Vagina (tissue), 2 donors: ENCODE data around the gene NDNF. TPM values are rescaled to one million over a fixed set of nuclear protein-coding genes. Genes with fewer than 3 reads are reported as not detected.
A peak's percentile ranks its signal among the peaks of the same experiment; 100 is the strongest.

Experiments
- DNase-seq, 2 donors: peaks; one replicate each; pipeline ENCODE4 v3.0.0-alpha.2; 2017; ENCODE audit errors: extremely low spot score in 2 of 2
- H3K27ac ChIP-seq: fragments of 200-600 bp; sonication (generic); one replicate; pipeline ENCODE4 v1.5.1; 2019
- H3K27me3 ChIP-seq: fragments of 200-600 bp; sonication (generic); one replicate; pipeline ENCODE4 v1.5.1; 2019
- H3K36me3 ChIP-seq, 2 donors: fragments of 200-600 bp; sonication (generic); one replicate each; pipeline ENCODE4 v1.5.1; 2017 to 2019
- H3K4me1 ChIP-seq: fragments of 200-600 bp; sonication (generic); one replicate; pipeline ENCODE4 v1.5.1; 2019
- H3K4me3 ChIP-seq, 2 donors: fragments of 200-600 bp; sonication (generic); 1 replicate in 1 of 2; 2 replicates in 1 of 2; pipeline ENCODE4 v1.5.1; 2016 to 2019
- H3K9me3 ChIP-seq: fragments of 200-600 bp; sonication (generic); one replicate; pipeline ENCODE4 v1.5.1; 2019
- POLR2A ChIP-seq, 2 donors: fragments of 450-650 bp; IDR thresholded peaks; one replicate each; pipeline ENCODE4 v1.6.1; 2017; ENCODE audit warnings: antibody characterized with exemption in 2 of 2, mild to moderate bottlenecking in 2 of 2, moderate library complexity in 2 of 2
- POLR2AphosphoS5 ChIP-seq, 2 donors: sonication (generic); formaldehyde crosslinking; IDR thresholded peaks; one replicate each; pipeline ENCODE4 v1.9.0; 2017; ENCODE audit warnings: antibody characterized with exemption in 2 of 2, mild to moderate bottlenecking in 2 of 2, low read depth in 1 of 2; ENCODE audit not compliant: insufficient read depth in 1 of 2
- intact Hi-C: fragments of 100-400 bp; cut with DNase I; formaldehyde crosslinking; loops from one replicate; pipeline ENCODE4 v1.15.1; 2023
- total RNA-seq: library from RNA; depleted of rRNA; stranded (reverse); fragments of >200 nt; gene quantifications from one replicate; pipeline ENCODE4 v1.2.3, GENCODE V29; 2016
- TF ChIP-seq, protein P1 (sequence below), 3 experiments: fragments of 450-650 bp in 2 of 3; fragments of 200-600 bp in 1 of 3; sonication (generic) in 1 of 3; IDR thresholded peaks; one replicate each; pipeline ENCODE4 v1.5.1; 2017 to 2019; ENCODE audit warnings: antibody characterized with exemption in 3 of 3, mild to moderate bottlenecking in 2 of 3, moderate library complexity in 2 of 3

NDNF gene
- total RNA-seq, 1 donor from 2014 or later: 4.9 TPM

DNA sequence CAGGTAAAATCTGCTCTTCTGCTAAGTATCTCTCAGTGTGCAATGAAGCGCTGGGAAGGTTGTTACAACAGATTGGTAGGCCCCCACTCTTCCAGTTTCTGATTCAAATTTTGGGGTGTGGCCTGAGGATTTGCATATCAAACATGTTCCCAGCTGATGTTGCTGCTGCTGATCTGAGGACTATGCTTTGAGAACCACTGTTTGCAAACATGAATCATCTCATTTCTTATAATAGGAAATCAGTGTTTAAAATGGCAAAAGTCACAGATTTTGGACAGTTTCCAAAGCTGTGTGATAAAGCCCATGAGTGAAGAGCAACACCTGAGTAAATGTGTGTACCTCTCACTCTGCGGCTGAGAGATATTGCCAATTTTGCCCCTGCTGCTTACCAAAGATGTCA is 36.2 kb upstream of the NDNF start:
- no peaks in the 10 kb centered on the region for H3K9me3 ChIP-seq
- no peak overlapping the region for H3K4me3 ChIP-seq
- no peaks in the 10 kb centered on the region for H3K4me1 ChIP-seq
- no peak for DNase-seq
- no peak overlapping the region for H3K27ac ChIP-seq
- no peaks in the 10 kb centered on the region for H3K27me3 ChIP-seq
- TF ChIP-seq POLR2A (IDR thresholded peaks at IDR 0.05): no peak
- intact Hi-C loops: no loop called here
- H3K36me3 ChIP-seq: no peaks in the 10 kb centered on the region

DNA sequence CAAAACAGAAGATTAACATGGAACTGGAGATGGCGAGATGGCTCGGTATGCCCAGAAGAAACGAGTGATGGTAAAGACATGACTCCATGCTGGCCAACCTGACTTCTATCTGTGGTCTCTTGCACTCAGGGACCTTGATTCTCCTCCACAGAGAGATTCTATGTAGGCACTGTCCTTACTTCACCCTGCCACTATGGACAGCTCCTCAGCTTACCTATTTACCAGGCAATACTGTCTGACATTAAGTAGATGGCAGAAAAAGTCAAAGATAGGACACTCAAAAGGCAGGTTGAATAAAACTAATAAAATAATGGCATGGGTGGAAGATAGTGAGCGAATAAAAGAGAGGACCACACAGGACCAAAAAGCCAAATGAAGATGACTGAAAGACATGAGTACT is 35.2 kb upstream of the NDNF start:
- intact Hi-C loops: no loop called here
- no peak for DNase-seq
- Histone ChIP-seq H3K9me3 (no peaks in the 10 kb centered on the region), H3K27ac (no peak overlapping the region), H3K4me1 (no peaks in the 10 kb centered on the region), H3K4me3 (no peak overlapping the region), H3K27me3 (no peaks in the 10 kb centered on the region), H3K36me3 (no peaks in the 10 kb centered on the region)
- TF ChIP-seq POLR2AphosphoS5 (IDR thresholded peaks at IDR 0.05; ENCODE audit: insufficient read depth in 1 of 2, low read depth in 1 of 2): no peak
- TF ChIP-seq, protein P1, sequence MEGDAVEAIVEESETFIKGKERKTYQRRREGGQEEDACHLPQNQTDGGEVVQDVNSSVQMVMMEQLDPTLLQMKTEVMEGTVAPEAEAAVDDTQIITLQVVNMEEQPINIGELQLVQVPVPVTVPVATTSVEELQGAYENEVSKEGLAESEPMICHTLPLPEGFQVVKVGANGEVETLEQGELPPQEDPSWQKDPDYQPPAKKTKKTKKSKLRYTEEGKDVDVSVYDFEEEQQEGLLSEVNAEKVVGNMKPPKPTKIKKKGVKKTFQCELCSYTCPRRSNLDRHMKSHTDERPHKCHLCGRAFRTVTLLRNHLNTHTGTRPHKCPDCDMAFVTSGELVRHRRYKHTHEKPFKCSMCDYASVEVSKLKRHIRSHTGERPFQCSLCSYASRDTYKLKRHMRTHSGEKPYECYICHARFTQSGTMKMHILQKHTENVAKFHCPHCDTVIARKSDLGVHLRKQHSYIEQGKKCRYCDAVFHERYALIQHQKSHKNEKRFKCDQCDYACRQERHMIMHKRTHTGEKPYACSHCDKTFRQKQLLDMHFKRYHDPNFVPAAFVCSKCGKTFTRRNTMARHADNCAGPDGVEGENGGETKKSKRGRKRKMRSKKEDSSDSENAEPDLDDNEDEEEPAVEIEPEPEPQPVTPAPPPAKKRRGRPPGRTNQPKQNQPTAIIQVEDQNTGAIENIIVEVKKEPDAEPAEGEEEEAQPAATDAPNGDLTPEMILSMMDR (IDR thresholded peaks at IDR 0.05): no peak
- TF ChIP-seq POLR2A (IDR thresholded peaks at IDR 0.05): no peak

DNA sequence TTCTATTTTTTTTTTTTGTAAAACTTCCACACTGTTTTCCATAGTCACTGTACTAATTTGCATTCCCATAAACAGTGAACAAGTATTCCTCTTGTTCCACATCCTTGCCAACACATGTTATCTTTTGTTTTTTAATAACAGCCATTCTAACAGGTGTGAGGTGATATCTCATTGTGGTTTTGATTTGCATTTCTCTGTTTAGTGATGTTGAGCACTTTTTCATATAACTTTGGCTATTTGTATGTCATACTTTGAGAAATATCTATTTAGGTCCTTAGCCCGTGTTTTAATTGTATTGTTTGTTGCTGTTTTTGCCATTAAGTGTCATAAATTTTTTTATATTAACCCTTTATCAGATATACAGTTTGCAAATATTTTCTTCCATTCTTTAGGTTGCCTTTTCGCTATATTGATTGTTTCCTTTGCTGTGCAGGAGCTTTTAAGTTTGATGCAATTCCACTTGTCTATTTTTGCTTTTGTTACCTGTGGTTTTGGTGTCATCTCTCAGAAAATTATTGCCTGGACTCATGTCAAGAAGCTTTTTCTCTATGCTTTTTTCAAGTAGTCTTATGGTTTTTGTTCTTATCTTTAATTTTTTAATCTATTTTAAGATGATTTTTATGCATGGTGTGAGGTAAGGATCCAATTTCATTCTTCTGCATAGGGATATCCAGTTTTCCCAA is 27.9 kb upstream of the NDNF start:
- intact Hi-C loops: no loop called here
- no peaks in the 10 kb centered on the region for H3K36me3 ChIP-seq
- no peaks in the 10 kb centered on the region for H3K27me3 ChIP-seq
- no peak overlapping the region for H3K27ac ChIP-seq
- TF ChIP-seq POLR2A (IDR thresholded peaks at IDR 0.05) (no peak), POLR2AphosphoS5 (IDR thresholded peaks at IDR 0.05; ENCODE audit: insufficient read depth in 1 of 2, low read depth in 1 of 2) (no peak)
- TF ChIP-seq, protein P1 (IDR thresholded peaks at IDR 0.05): no peak
- no peak for DNase-seq
- no peaks in the 10 kb centered on the region for H3K4me1 ChIP-seq
- H3K9me3 ChIP-seq: no peaks in the 10 kb centered on the region
- no peak overlapping the region for H3K4me3 ChIP-seq

DNA sequence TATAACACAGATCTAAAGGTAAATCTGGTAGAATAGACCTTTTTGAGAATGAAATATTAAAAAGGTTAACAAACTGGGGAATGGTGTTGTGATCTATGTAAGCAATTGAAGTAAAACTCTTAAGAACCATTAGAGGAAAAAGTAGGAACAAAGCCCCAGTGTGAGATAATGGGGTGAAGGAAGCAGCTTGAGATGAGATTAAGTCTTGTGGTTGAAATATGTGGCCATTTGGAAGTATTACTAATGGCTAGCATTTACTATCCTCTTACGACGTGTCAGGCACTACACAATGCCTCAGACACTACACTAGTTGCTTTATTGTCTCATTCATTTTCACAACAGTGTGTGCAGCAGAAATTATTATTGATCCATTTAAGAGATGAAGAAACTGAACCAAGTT is 25.9 kb upstream of the NDNF start:
- H3K9me3 ChIP-seq: no peaks in the 10 kb centered on the region
- no peak overlapping the region for H3K4me3 ChIP-seq
- no peak for DNase-seq
- TF ChIP-seq POLR2A (IDR thresholded peaks at IDR 0.05) (no peak), POLR2AphosphoS5 (IDR thresholded peaks at IDR 0.05; ENCODE audit: insufficient read depth in 1 of 2, low read depth in 1 of 2) (no peak)
- TF ChIP-seq, protein P1 (IDR thresholded peaks at IDR 0.05): no peak
- no peaks in the 10 kb centered on the region for H3K27me3 ChIP-seq
- H3K4me1 ChIP-seq: no peaks in the 10 kb centered on the region
- no peaks in the 10 kb centered on the region for H3K36me3 ChIP-seq
- intact Hi-C loops: loop anchor here (5.0 kb wide), 1 partner anchor 941 kb away; no protein-coding TSS in a partner anchor
- H3K27ac ChIP-seq: no peak overlapping the region

DNA sequence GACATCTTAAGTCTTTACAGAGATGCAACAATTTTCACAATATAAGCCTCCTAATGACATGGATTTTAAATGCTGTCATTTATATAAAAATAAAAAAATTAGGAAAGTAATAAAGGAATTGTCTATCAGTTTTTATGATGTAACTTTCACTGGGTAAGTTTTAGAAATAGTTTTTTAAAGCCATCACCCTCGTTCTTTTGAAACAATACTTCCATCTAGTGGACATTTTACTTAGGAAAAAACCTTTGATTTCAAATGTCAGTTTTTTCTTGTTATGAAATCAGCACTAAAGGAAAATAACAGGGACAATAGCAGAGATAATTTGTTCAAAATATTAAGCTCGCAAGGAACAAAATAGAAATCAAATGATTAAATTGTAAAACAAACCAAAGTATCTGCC is 24.3 kb upstream of the NDNF start:
- TF ChIP-seq POLR2AphosphoS5 (IDR thresholded peaks at IDR 0.05; ENCODE audit: insufficient read depth in 1 of 2, low read depth in 1 of 2): no peak
- TF ChIP-seq, protein P1 (IDR thresholded peaks at IDR 0.05): peak in 2 of 3 experiments; percentile 27 to 31
- H3K27ac ChIP-seq: no peak overlapping the region
- intact Hi-C loops: loop anchor here (5.0 kb wide), 1 partner anchor 939 kb away; no protein-coding TSS in a partner anchor

More for the DNA sequence above, 24.3 kb upstream of the NDNF start:
- DNase-seq: no peak
- Histone ChIP-seq H3K4me3 (no peak overlapping the region), H3K36me3 (no peaks in the 10 kb centered on the region), H3K9me3 (no peaks in the 10 kb centered on the region), H3K4me1 (no peaks in the 10 kb centered on the region), H3K27me3 (no peaks in the 10 kb centered on the region)
